ENCODE measurements around the gene NTRK2.
A peak's percentile ranks its signal among the peaks of the same experiment; 100 is the strongest.

The NTRK2 gene

GRCh38 chr9:84939774-84940173 lies 270.2 kb downstream of the NTRK2 start:
- DNase-seq (ENCODE audit: low read depth in 2 of 2) = no peak

GRCh38 chr9:84940294-84940693 lies 270.8 kb downstream of the NTRK2 start:
- DNase-seq (ENCODE audit: low read depth in 2 of 2) = no peak

GRCh38 chr9:84941792-84942191 lies 272.3 kb downstream of the NTRK2 start:
- DNase-seq (ENCODE audit: low read depth in 2 of 2) = no peak

GRCh38 chr9:84943482-84944050 lies 274.0 kb downstream of the NTRK2 start:
- DNase-seq (ENCODE audit: low read depth in 2 of 2) = no peak

GRCh38 chr9:84945878-84946538 lies 276.5 kb downstream of the NTRK2 start:
- no peak for DNase-seq (ENCODE audit: low read depth in 2 of 2)

- DNase-seq (ENCODE audit: low read depth in 2 of 2) = no peak
These were observed 278.0 kb downstream of the NTRK2 start for GRCh38 chr9:84947412-84947972.

GRCh38 chr9:84949258-84949657 lies 279.7 kb downstream of the NTRK2 start:
- DNase-seq (ENCODE audit: low read depth in 2 of 2) = no peak

GRCh38 chr9:84949971-84950370 lies 280.4 kb downstream of the NTRK2 start:
- DNase-seq (ENCODE audit: low read depth in 2 of 2) = no peak

- DNase-seq (ENCODE audit: low read depth in 2 of 2) = no peak
These were observed 281.6 kb downstream of the NTRK2 start for GRCh38 chr9:84950879-84951811.

- no peak for DNase-seq (ENCODE audit: low read depth in 2 of 2)
These were observed 283.8 kb downstream of the NTRK2 start for GRCh38 chr9:84953252-84953773.

- DNase-seq (ENCODE audit: low read depth in 2 of 2) = peak; percentile 0 to 45
These were observed 284.5 kb downstream of the NTRK2 start for GRCh38 chr9:84953797-84954705.

- no peak for DNase-seq (ENCODE audit: low read depth in 2 of 2)
These were observed 285.6 kb downstream of the NTRK2 start for GRCh38 chr9:84955155-84955554.

GRCh38 chr9:84955971-84956370 lies 286.4 kb downstream of the NTRK2 start:
- DNase-seq (ENCODE audit: low read depth in 2 of 2) = no peak

GRCh38 chr9:84959339-84959738 lies 289.8 kb downstream of the NTRK2 start:
- DNase-seq (ENCODE audit: low read depth in 2 of 2) = no peak

GRCh38 chr9:84966876-84967830 lies 297.6 kb downstream of the NTRK2 start:
- no peak for DNase-seq (ENCODE audit: low read depth in 2 of 2)

GRCh38 chr9:84969084-84969483 lies 299.6 kb downstream of the NTRK2 start:
- no peak for DNase-seq (ENCODE audit: low read depth in 2 of 2)

- no peak for DNase-seq (ENCODE audit: low read depth in 2 of 2)
These were observed 300.2 kb downstream of the NTRK2 start for GRCh38 chr9:84969736-84970135.

GRCh38 chr9:84970432-84970831 lies 300.9 kb downstream of the NTRK2 start:
- DNase-seq (ENCODE audit: low read depth in 2 of 2) = no peak

GRCh38 chr9:84971571-84971970 lies 302.0 kb downstream of the NTRK2 start:
- DNase-seq (ENCODE audit: low read depth in 2 of 2) = no peak

- DNase-seq (ENCODE audit: low read depth in 2 of 2) = no peak
These were observed 304.7 kb downstream of the NTRK2 start for GRCh38 chr9:84974258-84974657.
